ENCODE data around the gene NFKBIZ.

The NFKBIZ gene

GRCh38 chr3:101813817-101814440 is 35.4 kb upstream of the NFKBIZ start:
- DNase-seq, result peak; percentile 41
- 96% methylated on average over 4 of the region's 7 CpGs for WGBS

GRCh38 chr3:101814835-101815234 is 34.5 kb upstream of the NFKBIZ start:
- Histone ChIP-seq H3K4me3 (ENCODE audit: insufficient read depth in 1 of 2, low read depth in 1 of 2, low read length in 2 of 2) (no peak overlapping the region), H3K23ac (ENCODE audit: low read length in 2 of 2) (no peak overlapping the region), H3K14ac (ENCODE audit: low read length in 2 of 2) (no peak overlapping the region), H2AFZ (ENCODE audit: low read depth, low read length) (no peak overlapping the region), H3K27me3 (ENCODE audit: control insufficient read depth in 1 of 2, insufficient read depth in 1 of 2, low read length in 2 of 2) (no peaks in the 10 kb centered on the region), H2BK12ac (ENCODE audit: low read length in 2 of 2) (peak overlapping the region in 1 of 2 experiments; percentile 52), H2AK5ac (ENCODE audit: low read length, severe bottlenecking) (no peak overlapping the region), H3K9me3 (ENCODE audit: control insufficient read depth, low read length) (no peaks in the 10 kb centered on the region), H2BK5ac (ENCODE audit: low read depth, low read length, poor library complexity, severe bottlenecking) (no peak overlapping the region), H4K8ac (ENCODE audit: low read length) (no peak overlapping the region), H4K91ac (ENCODE audit: low read length) (no peak overlapping the region), H3K4me2 (ENCODE audit: low read length, poor library complexity, severe bottlenecking) (no peak overlapping the region), H3K4ac (ENCODE audit: low read depth in 1 of 2, low read length in 2 of 2) (no peak overlapping the region), H3K18ac (ENCODE audit: low read depth in 1 of 2, low read length in 2 of 2) (no peak overlapping the region), H3K27ac (ENCODE audit: low read length, poor library complexity, severe bottlenecking) (no peak overlapping the region), H3K4me1 (ENCODE audit: control insufficient read depth, insufficient read depth, low read depth, low read length) (peaks cover 4% of the 10 kb centered on the region), H3K79me1 (replicated peaks; ENCODE audit: low read length, poor library complexity, severe bottlenecking) (peaks cover 21% of the 10 kb centered on the region), H3K9ac (ENCODE audit: low read length) (peak overlapping the region; percentile 9), H2BK120ac (ENCODE audit: low read depth, low read length) (no peak overlapping the region), H3K36me3 (ENCODE audit: control insufficient read depth in 1 of 2, insufficient read depth in 2 of 2, low read depth in 1 of 2, low read length in 2 of 2) (peaks cover 9 to 27% of the 10 kb centered on the region in 2 experiments), H2BK15ac (ENCODE audit: low read depth, poor library complexity, severe bottlenecking) (no peak overlapping the region)
- DNase-seq, result no peak
- 85% methylated on average over 3 of the region's 3 CpGs for WGBS

More at GRCh38 chr3:101813817-101814440, 35.4 kb upstream of the NFKBIZ start:
- H3K4me2 ChIP-seq (ENCODE audit: low read length, poor library complexity, severe bottlenecking), result no peak overlapping the region
- no peaks in the 10 kb centered on the region for H3K9me3 ChIP-seq (ENCODE audit: control insufficient read depth, low read length)
- peaks cover 18% of the 10 kb centered on the region for H3K79me1 ChIP-seq (replicated peaks; ENCODE audit: low read length, poor library complexity, severe bottlenecking)
- H2BK12ac ChIP-seq (ENCODE audit: low read length in 2 of 2), result no peak overlapping the region
- H3K9ac ChIP-seq (ENCODE audit: low read length), result peak overlapping the region; percentile 9
- H2AFZ ChIP-seq (ENCODE audit: low read depth, low read length), result no peak overlapping the region
- no peak overlapping the region for H3K4me3 ChIP-seq (ENCODE audit: insufficient read depth in 1 of 2, low read depth in 1 of 2, low read length in 2 of 2)
- H2AK5ac ChIP-seq (ENCODE audit: low read length, severe bottlenecking), result no peak overlapping the region
- H3K18ac ChIP-seq (ENCODE audit: low read depth in 1 of 2, low read length in 2 of 2), result no peak overlapping the region
- H4K91ac ChIP-seq (ENCODE audit: low read length), result no peak overlapping the region
- H3K4ac ChIP-seq (ENCODE audit: low read depth in 1 of 2, low read length in 2 of 2), result no peak overlapping the region
- H2BK120ac ChIP-seq (ENCODE audit: low read depth, low read length), result no peak overlapping the region
- peaks cover 9 to 18% of the 10 kb centered on the region in 2 experiments for H3K36me3 ChIP-seq (ENCODE audit: control insufficient read depth in 1 of 2, insufficient read depth in 2 of 2, low read depth in 1 of 2, low read length in 2 of 2)
- no peak overlapping the region for H2BK15ac ChIP-seq (ENCODE audit: low read depth, poor library complexity, severe bottlenecking)
- no peaks in the 10 kb centered on the region for H3K27me3 ChIP-seq (ENCODE audit: control insufficient read depth in 1 of 2, insufficient read depth in 1 of 2, low read length in 2 of 2)
- no peak overlapping the region for H4K8ac ChIP-seq (ENCODE audit: low read length)
- H2BK5ac ChIP-seq (ENCODE audit: low read depth, low read length, poor library complexity, severe bottlenecking), result no peak overlapping the region
- no peak overlapping the region for H3K14ac ChIP-seq (ENCODE audit: low read length in 2 of 2)
- H3K23ac ChIP-seq (ENCODE audit: low read length in 2 of 2), result no peak overlapping the region
- no peak overlapping the region for H3K27ac ChIP-seq (ENCODE audit: low read length, poor library complexity, severe bottlenecking)
- peaks cover 4% of the 10 kb centered on the region for H3K4me1 ChIP-seq (ENCODE audit: control insufficient read depth, insufficient read depth, low read depth, low read length)

GRCh38 chr3:101816215-101817149 is 32.8 kb upstream of the NFKBIZ start:
- no peak overlapping the region for H2BK120ac ChIP-seq (ENCODE audit: low read depth, low read length)
- no peak overlapping the region for H3K18ac ChIP-seq (ENCODE audit: low read depth in 1 of 2, low read length in 2 of 2)
- H3K23ac ChIP-seq (ENCODE audit: low read length in 2 of 2), result no peak overlapping the region
- H3K9me3 ChIP-seq (ENCODE audit: control insufficient read depth, low read length), result no peaks in the 10 kb centered on the region
- no peak overlapping the region for H4K91ac ChIP-seq (ENCODE audit: low read length)
- no peak overlapping the region for H3K4me3 ChIP-seq (ENCODE audit: insufficient read depth in 1 of 2, low read depth in 1 of 2, low read length in 2 of 2)
- H2BK15ac ChIP-seq (ENCODE audit: low read depth, poor library complexity, severe bottlenecking), result no peak overlapping the region
- H2BK12ac ChIP-seq (ENCODE audit: low read length in 2 of 2), result no peak overlapping the region
- 92% methylated on average over 2 of the region's 4 CpGs for WGBS
- no peak overlapping the region for H4K8ac ChIP-seq (ENCODE audit: low read length)
- no peak overlapping the region for H3K27ac ChIP-seq (ENCODE audit: low read length, poor library complexity, severe bottlenecking)
- no peak overlapping the region for H2AFZ ChIP-seq (ENCODE audit: low read depth, low read length)
- H3K9ac ChIP-seq (ENCODE audit: low read length), result no peak overlapping the region
- peaks cover 18% of the 10 kb centered on the region for H3K79me1 ChIP-seq (replicated peaks; ENCODE audit: low read length, poor library complexity, severe bottlenecking)
- no peak overlapping the region for H3K4ac ChIP-seq (ENCODE audit: low read depth in 1 of 2, low read length in 2 of 2)
- peaks cover 10 to 41% of the 10 kb centered on the region in 2 experiments for H3K36me3 ChIP-seq (ENCODE audit: control insufficient read depth in 1 of 2, insufficient read depth in 2 of 2, low read depth in 1 of 2, low read length in 2 of 2)
- no peak overlapping the region for H3K4me2 ChIP-seq (ENCODE audit: low read length, poor library complexity, severe bottlenecking)
- no peak overlapping the region for H3K14ac ChIP-seq (ENCODE audit: low read length in 2 of 2)
- DNase-seq, result no peak
- H2AK5ac ChIP-seq (ENCODE audit: low read length, severe bottlenecking), result no peak overlapping the region
- H2BK5ac ChIP-seq (ENCODE audit: low read depth, low read length, poor library complexity, severe bottlenecking), result no peak overlapping the region
- peaks cover 4% of the 10 kb centered on the region for H3K4me1 ChIP-seq (ENCODE audit: control insufficient read depth, insufficient read depth, low read depth, low read length)
- no peaks in the 10 kb centered on the region for H3K27me3 ChIP-seq (ENCODE audit: control insufficient read depth in 1 of 2, insufficient read depth in 1 of 2, low read length in 2 of 2)

- H2BK5ac ChIP-seq (ENCODE audit: low read depth, low read length, poor library complexity, severe bottlenecking), result no peak overlapping the region
- no peak overlapping the region for H3K9ac ChIP-seq (ENCODE audit: low read length)
- H2AFZ ChIP-seq (ENCODE audit: low read depth, low read length), result no peak overlapping the region
- H3K18ac ChIP-seq (ENCODE audit: low read depth in 1 of 2, low read length in 2 of 2), result no peak overlapping the region
- H2AK5ac ChIP-seq (ENCODE audit: low read length, severe bottlenecking), result no peak overlapping the region
- no peak overlapping the region for H3K4me3 ChIP-seq (ENCODE audit: insufficient read depth in 1 of 2, low read depth in 1 of 2, low read length in 2 of 2)
- peaks cover 3% of the 10 kb centered on the region for H3K4me1 ChIP-seq (ENCODE audit: control insufficient read depth, insufficient read depth, low read depth, low read length)
- H3K4me2 ChIP-seq (ENCODE audit: low read length, poor library complexity, severe bottlenecking), result no peak overlapping the region
- no peak overlapping the region for H3K27ac ChIP-seq (ENCODE audit: low read length, poor library complexity, severe bottlenecking)
- H2BK12ac ChIP-seq (ENCODE audit: low read length in 2 of 2), result no peak overlapping the region
- no peak overlapping the region for H3K4ac ChIP-seq (ENCODE audit: low read depth in 1 of 2, low read length in 2 of 2)
- H3K14ac ChIP-seq (ENCODE audit: low read length in 2 of 2), result no peak overlapping the region
- no peak overlapping the region for H2BK120ac ChIP-seq (ENCODE audit: low read depth, low read length)
- H3K9me3 ChIP-seq (ENCODE audit: control insufficient read depth, low read length), result no peaks in the 10 kb centered on the region
- no peak overlapping the region for H4K8ac ChIP-seq (ENCODE audit: low read length)
- peaks cover 13 to 50% of the 10 kb centered on the region in 2 experiments for H3K36me3 ChIP-seq (ENCODE audit: control insufficient read depth in 1 of 2, insufficient read depth in 2 of 2, low read depth in 1 of 2, low read length in 2 of 2)
- H3K23ac ChIP-seq (ENCODE audit: low read length in 2 of 2), result no peak overlapping the region
- WGBS, result 95% methylated on average over 5 of the region's 5 CpGs
- no peak overlapping the region for H2BK15ac ChIP-seq (ENCODE audit: low read depth, poor library complexity, severe bottlenecking)
- DNase-seq, result no peak
- no peak overlapping the region for H4K91ac ChIP-seq (ENCODE audit: low read length)
- peaks cover 22% of the 10 kb centered on the region for H3K79me1 ChIP-seq (replicated peaks; ENCODE audit: low read length, poor library complexity, severe bottlenecking)
- H3K27me3 ChIP-seq (ENCODE audit: control insufficient read depth in 1 of 2, insufficient read depth in 1 of 2, low read length in 2 of 2), result no peaks in the 10 kb centered on the region
Observed at GRCh38 chr3:101817992-101818391, 31.3 kb upstream of the NFKBIZ start.

Measured in mesenchymal stem cell (in vitro differentiated cells and primary cell).